Stomach smooth muscle (tissue), 2 donors: ENCODE data around the gene TEX14.
"Not testable (repeated sequence)": the region's sequence is repeated elsewhere in the genome, so short reads cannot be mapped to it uniquely, and the experiment has no call there.

Experiments
- H3K27ac ChIP-seq: one replicate; pipeline ENCODE4 v1.7.0; 2013; ENCODE audit warnings: mild to moderate bottlenecking, low read length, inconsistent platforms
- H3K27me3 ChIP-seq, 2 donors: one replicate each; pipeline ENCODE4 v1.7.0; 2013; ENCODE audit warnings: low read length in 2 of 2; ENCODE audit not compliant: insufficient read depth in 2 of 2, control insufficient read depth in 1 of 2
- H3K36me3 ChIP-seq, 2 donors: one replicate each; pipeline ENCODE4 v1.7.0; 2013; ENCODE audit warnings: low read length in 2 of 2; ENCODE audit not compliant: control insufficient read depth in 2 of 2, insufficient read depth in 2 of 2
- H3K4me1 ChIP-seq: one replicate; pipeline ENCODE4 v1.7.0; 2013; ENCODE audit warnings: low read length; ENCODE audit not compliant: control insufficient read depth, insufficient read depth
- H3K4me3 ChIP-seq, 2 donors: one replicate each; pipeline ENCODE4 v1.7.0; 2013; ENCODE audit warnings: low read length in 2 of 2
- H3K9ac ChIP-seq, 2 donors: one replicate each; pipeline ENCODE4 v1.7.0; 2013; ENCODE audit warnings: low read length in 2 of 2, mild to moderate bottlenecking in 1 of 2
- H3K9me3 ChIP-seq, 2 donors: one replicate each; pipeline ENCODE4 v1.7.0; 2013; ENCODE audit warnings: low read length in 2 of 2; ENCODE audit not compliant: control insufficient read depth in 2 of 2
- donor health status: healthy.
- donor health status: Pancreatic carcinoma.

Gene TEX14

GRCh38 chr17:58658804-58659713 lies 32.8 kb downstream of the TEX14 start:
- no peaks in the 10 kb centered on the region for H3K27me3 ChIP-seq
- peak overlapping the region; percentile 70 to 100 for H3K9ac ChIP-seq
- no peaks in the 10 kb centered on the region for H3K36me3 ChIP-seq
- H3K9me3 ChIP-seq = no peaks in the 10 kb centered on the region
- peak overlapping the region; percentile 33 to 64 for H3K4me3 ChIP-seq
- H3K27ac ChIP-seq = peak overlapping the region; percentile 83
- peaks cover 3% of the 10 kb centered on the region for H3K4me1 ChIP-seq

- not testable (repeated sequence) for H3K27me3 ChIP-seq, H3K9me3 ChIP-seq, H3K36me3 ChIP-seq, H3K4me1 ChIP-seq
- H3K4me3 ChIP-seq = peak overlapping the region; percentile 33 to 64
- H3K9ac ChIP-seq = peak overlapping the region; percentile 70 to 100
- peak overlapping the region; percentile 83 for H3K27ac ChIP-seq
These were observed 33.7 kb downstream of the TEX14 start for GRCh38 chr17:58657962-58658803.

- H3K9me3 ChIP-seq = no peaks in the 10 kb centered on the region
- no peaks in the 10 kb centered on the region for H3K27me3 ChIP-seq
- H3K9ac ChIP-seq = no peak overlapping the region
- no peak overlapping the region for H3K4me3 ChIP-seq
- no peaks in the 10 kb centered on the region for H3K36me3 ChIP-seq
- no peak overlapping the region for H3K27ac ChIP-seq
- no peaks in the 10 kb centered on the region for H3K4me1 ChIP-seq
These were observed 43.6 kb downstream of the TEX14 start for GRCh38 chr17:58648236-58648635.

- Histone ChIP-seq H3K9me3 (no peaks in the 10 kb centered on the region), H3K27ac (no peak overlapping the region), H3K4me3 (no peak overlapping the region), H3K9ac (no peak overlapping the region), H3K27me3 (no peaks in the 10 kb centered on the region), H3K36me3 (no peaks in the 10 kb centered on the region), H3K4me1 (no peaks in the 10 kb centered on the region)
These were observed 48.7 kb downstream of the TEX14 start for GRCh38 chr17:58643147-58643546.

GRCh38 chr17:58641887-58642311 lies 49.9 kb downstream of the TEX14 start:
- no peaks in the 10 kb centered on the region for H3K9me3 ChIP-seq
- no peaks in the 10 kb centered on the region for H3K4me1 ChIP-seq

GRCh38 chr17:58640202-58640601 lies 51.6 kb downstream of the TEX14 start:
- Histone ChIP-seq H3K9me3 (no peaks in the 10 kb centered on the region), H3K4me3 (no peak overlapping the region), H3K36me3 (no peaks in the 10 kb centered on the region), H3K4me1 (no peaks in the 10 kb centered on the region), H3K27me3 (no peaks in the 10 kb centered on the region), H3K9ac (no peak overlapping the region), H3K27ac (no peak overlapping the region)

More at GRCh38 chr17:58641887-58642311, 49.9 kb downstream of the TEX14 start:
- H3K36me3 ChIP-seq = no peaks in the 10 kb centered on the region
- no peaks in the 10 kb centered on the region for H3K27me3 ChIP-seq
- no peak overlapping the region for H3K9ac ChIP-seq
- H3K4me3 ChIP-seq = no peak overlapping the region
- no peak overlapping the region for H3K27ac ChIP-seq

GRCh38 chr17:58639681-58640080 lies 52.2 kb downstream of the TEX14 start:
- Histone ChIP-seq H3K27me3 (no peaks in the 10 kb centered on the region), H3K36me3 (no peaks in the 10 kb centered on the region)

GRCh38 chr17:58637011-58637570 lies 54.8 kb downstream of the TEX14 start:
- peaks cover 2% of the 10 kb centered on the region for H3K4me1 ChIP-seq
- no peaks in the 10 kb centered on the region for H3K27me3 ChIP-seq
- no peaks in the 10 kb centered on the region for H3K36me3 ChIP-seq
- H3K9me3 ChIP-seq = no peaks in the 10 kb centered on the region
- H3K4me3 ChIP-seq = no peak overlapping the region
- no peak overlapping the region for H3K9ac ChIP-seq
- H3K27ac ChIP-seq = no peak overlapping the region

More at GRCh38 chr17:58639681-58640080, 52.2 kb downstream of the TEX14 start:
- Histone ChIP-seq H3K9me3 (no peaks in the 10 kb centered on the region), H3K4me1 (no peaks in the 10 kb centered on the region), H3K27ac (no peak overlapping the region), H3K9ac (no peak overlapping the region), H3K4me3 (no peak overlapping the region)

- no peaks in the 10 kb centered on the region for H3K27me3 ChIP-seq
- H3K36me3 ChIP-seq = no peaks in the 10 kb centered on the region
- peak overlapping the region; percentile 87 for H3K27ac ChIP-seq
- H3K9ac ChIP-seq = peak overlapping the region; percentile 72 to 94
- H3K9me3 ChIP-seq = no peaks in the 10 kb centered on the region
- H3K4me3 ChIP-seq = peak overlapping the region; percentile 68 to 74
- peaks cover 7% of the 10 kb centered on the region for H3K4me1 ChIP-seq
These were observed 59.2 kb downstream of the TEX14 start for GRCh38 chr17:58632324-58633314.
